Naive thymus-derived CD8-positive, alpha-beta T cell (primary cell): ENCODE results near the gene TMEM144. TPM values are rescaled to one million over a fixed set of nuclear protein-coding genes. Genes with fewer than 3 reads are reported as not detected.

ENCODE experiments used
- ATAC-seq, 2 donors: fragments of 150-1000 bp; cut with Tn5 transposase in 1 of 2; sonication (Bioruptor Pico), chemical (Tn5 transposase) in 1 of 2; 1 replicate in 1 of 2; 2 replicates in 1 of 2; pipeline ENCODE4 v1.10.0; 2021; ENCODE audit warnings: mild to moderate bottlenecking in 2 of 2, moderate library complexity in 2 of 2
- POLR2A ChIA-PET: fragments of 350-600 bp; sonication (Branson Sonifier 250); formaldehyde crosslinking; loops from one replicate; lab custom pipeline; 2021; ENCODE audit warnings: antibody characterized with exemption; lab: Charles Lee
- DNase-seq, 10 donors: peaks; one replicate each; pipeline versions ENCODE4 v3.0.0 to v3.0.0-alpha.2; 2020 to 2022
- H3K27ac Mint-ChIP-seq, 10 donors: one replicate each; pipeline ENCODE4 v1.8.0; 2020 to 2022; ENCODE audit warnings: mild to moderate bottlenecking in 10 of 10, mixed read lengths in 10 of 10, moderate library complexity in 4 of 10, inconsistent platforms in 1 of 10
- H3K27me3 Mint-ChIP-seq, 5 donors: one replicate each; pipeline ENCODE4 v1.8.0; 2021 to 2022; ENCODE audit warnings: mixed read lengths in 5 of 5
- H3K36me3 Mint-ChIP-seq, 3 donors: one replicate each; pipeline ENCODE4 v1.8.0; 2020 to 2022; ENCODE audit warnings: mixed read lengths in 3 of 3, mild to moderate bottlenecking in 2 of 3, inconsistent platforms in 1 of 3
- H3K4me1 Mint-ChIP-seq, 4 donors: one replicate each; pipeline ENCODE4 v1.8.0; 2021 to 2022; ENCODE audit warnings: mixed read lengths in 4 of 4
- H3K4me3 Mint-ChIP-seq, 10 donors: one replicate each; pipeline ENCODE4 v1.8.0; 2020 to 2022; ENCODE audit warnings: mild to moderate bottlenecking in 10 of 10, mixed read lengths in 10 of 10, moderate library complexity in 6 of 10, inconsistent platforms in 1 of 10
- H3K9me3 Mint-ChIP-seq, 9 donors: one replicate each; pipeline ENCODE4 v1.8.0; 2020 to 2022; ENCODE audit warnings: mixed read lengths in 9 of 9, mild to moderate bottlenecking in 3 of 9, inconsistent platforms in 1 of 9, moderate library complexity in 1 of 9
- polyA plus RNA-seq, 3 donors: library from polyadenylated mRNA; unstranded; fragments of 300-500 nt; fragmentation: Illumina TruSeq; gene quantifications; one replicate each; pipeline ENCODE4 v1.2.3, GENCODE V29; 2021
- total RNA-seq, 8 experiments: library from RNA in 2 of 8; stranded (reverse) in 2 of 8; gene quantifications; one replicate each; pipeline ENCODE4 v1.2.3 and lab custom pipeline; 2021 to 2026

Gene TMEM144
- total and polyA plus RNA-seq, 5 experiments from 2014 or later = not detected

DNA sequence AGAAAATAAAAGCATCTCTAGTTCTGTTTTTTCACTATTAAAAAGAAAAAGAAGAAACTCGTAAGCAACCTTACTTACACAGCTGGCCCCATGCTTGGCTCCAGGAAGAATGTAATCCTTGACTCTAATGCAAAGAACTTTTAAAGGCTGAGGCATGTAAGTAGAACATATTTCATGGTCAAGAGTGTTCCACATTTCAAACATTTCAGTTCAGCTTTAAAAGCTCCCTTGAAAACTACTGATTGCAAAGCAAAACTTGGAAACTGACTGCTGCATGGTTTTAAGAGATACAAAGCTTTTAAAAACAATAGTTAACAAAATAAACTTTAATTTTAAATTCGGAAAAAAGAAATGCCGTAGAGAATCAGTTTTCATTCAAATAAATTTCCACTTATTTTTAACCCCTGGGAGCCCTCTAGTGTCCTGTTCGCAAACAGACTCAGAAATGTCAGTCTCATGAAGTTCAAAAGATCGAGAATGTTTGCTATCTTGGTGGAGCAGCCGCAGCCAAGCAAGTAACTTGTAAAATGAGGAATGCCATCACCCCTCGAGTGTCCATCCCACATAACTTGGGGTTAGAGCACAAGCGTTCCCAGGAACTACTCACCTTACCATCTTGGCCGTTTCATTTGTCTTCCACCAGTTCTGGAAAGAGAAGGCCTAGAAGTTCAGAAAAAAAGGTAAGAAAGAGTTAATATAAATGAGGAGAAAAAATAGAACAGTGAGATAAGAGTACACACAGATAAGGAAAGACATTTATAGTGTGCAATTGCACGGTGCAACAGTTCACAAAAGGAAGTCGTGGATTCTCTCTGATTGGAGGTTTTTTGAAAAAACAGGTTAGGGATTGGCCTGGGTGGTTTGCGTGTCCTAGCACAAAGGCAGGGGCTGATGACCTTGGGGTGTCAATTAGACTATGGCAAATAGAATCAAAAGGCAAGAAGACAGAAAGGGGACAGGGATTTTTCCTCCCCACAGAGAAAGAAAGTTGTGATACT is 37.7 kb upstream of the TMEM144 start, which contains the start of gene GASK1B:
TSS of gene GASK1B (minus strand) at position 765 of the 998 bp plus-strand sequence. CDS start 1,650 bp downstream, outside the sequence.
- ATAC-seq (no peak), DNase-seq (no peak)
- no peaks in the 10 kb centered on the region for H3K9me3 Mint-ChIP-seq
- POLR2A ChIA-PET = no interaction called here
- no peak within 1 kb of the TSS for H3K27ac Mint-ChIP-seq
- H3K4me1 Mint-ChIP-seq = peaks cover 0 to 15% (median 5%) of the 10 kb centered on the region in 4 donors
- no peaks in the 10 kb centered on the region for H3K36me3 Mint-ChIP-seq
- peak within 1 kb of the TSS in 1 of 10 donors; percentile 66 for H3K4me3 Mint-ChIP-seq
- H3K27me3 Mint-ChIP-seq = peaks cover 18 to 79% (median 29%) of the 10 kb centered on the region in 5 donors

DNA sequence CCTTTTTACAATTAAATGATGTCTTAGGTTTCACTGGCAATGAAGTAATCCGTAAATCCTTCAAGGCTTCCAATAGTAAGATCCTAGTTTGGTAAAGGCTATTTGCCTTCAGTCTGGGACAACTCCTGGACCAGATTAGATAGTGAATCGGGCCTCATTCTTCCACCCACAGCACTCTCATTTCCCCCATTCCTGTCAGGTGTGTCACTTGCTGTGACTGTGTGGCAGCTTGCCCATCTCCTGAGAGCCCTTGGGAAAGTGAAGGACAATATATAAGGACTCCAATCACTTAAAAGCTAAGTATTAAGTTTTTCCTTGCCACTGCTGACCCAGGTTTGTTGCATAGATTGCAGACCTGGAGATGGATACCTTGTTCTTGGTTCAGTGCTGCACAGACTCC is 34.2 kb upstream of the TMEM144 start:
- Mint-ChIP-seq H3K4me1 (peaks cover 0 to 9% (median 5%) of the 10 kb centered on the region in 4 donors), H3K36me3 (no peaks in the 10 kb centered on the region), H3K27me3 (peaks cover 13 to 74% (median 20%) of the 10 kb centered on the region in 5 donors), H3K4me3 (no peak overlapping the region), H3K27ac (no peak overlapping the region), H3K9me3 (no peaks in the 10 kb centered on the region)
- DNase-seq (no peak), ATAC-seq (no peak)
- POLR2A ChIA-PET = no interaction called here

DNA sequence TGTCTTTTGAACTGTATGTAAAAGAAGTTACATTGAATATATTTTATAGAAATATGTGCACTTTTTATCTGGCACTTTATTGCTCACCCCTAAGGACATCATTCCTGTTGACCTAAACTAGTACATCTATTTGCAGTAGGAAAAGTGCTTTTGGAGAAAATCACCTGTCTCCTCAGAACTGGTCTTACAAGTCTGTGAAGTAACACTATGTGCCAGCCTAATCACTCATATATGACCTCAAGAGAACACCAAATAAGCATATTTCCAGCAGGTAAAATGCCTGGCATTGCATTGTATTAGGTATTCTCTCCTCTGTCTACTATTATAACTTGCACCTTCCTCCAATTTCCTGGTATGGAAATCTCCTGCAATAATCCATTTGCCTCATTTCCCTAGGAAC is 33.5 kb upstream of the TMEM144 start:
- peaks cover 13 to 71% (median 19%) of the 10 kb centered on the region in 5 donors for H3K27me3 Mint-ChIP-seq
- peaks cover 0 to 6% (median 4%) of the 10 kb centered on the region in 4 donors for H3K4me1 Mint-ChIP-seq
- DNase-seq (no peak), ATAC-seq (no peak)
- H3K36me3 Mint-ChIP-seq = no peaks in the 10 kb centered on the region
- POLR2A ChIA-PET = no interaction called here
- no peaks in the 10 kb centered on the region for H3K9me3 Mint-ChIP-seq
- no peak overlapping the region for H3K4me3 Mint-ChIP-seq
- no peak overlapping the region for H3K27ac Mint-ChIP-seq

DNA sequence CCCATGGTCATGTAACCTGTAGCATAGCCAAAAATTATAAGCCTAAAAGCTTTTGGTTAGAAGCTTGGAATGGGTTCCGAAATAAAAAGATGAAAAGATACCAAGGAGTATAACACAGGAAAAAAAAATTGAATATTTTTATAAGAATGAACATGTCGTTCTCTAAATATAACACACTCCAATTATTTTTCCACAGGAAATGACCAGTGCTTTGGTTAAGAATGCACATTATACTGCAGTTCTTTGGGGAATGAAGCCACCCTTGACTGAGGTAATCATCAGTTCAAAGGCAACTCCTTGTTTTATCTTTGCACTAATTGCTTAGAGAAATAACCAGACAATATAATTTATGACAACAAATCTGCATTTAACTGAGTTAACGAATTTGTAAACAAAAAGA is 30.8 kb upstream of the TMEM144 start:
- Mint-ChIP-seq H3K36me3 (no peaks in the 10 kb centered on the region), H3K4me3 (no peak overlapping the region), H3K27ac (no peak overlapping the region), H3K9me3 (peaks cover 0 to 2% (median 0%) of the 10 kb centered on the region in 9 donors), H3K27me3 (peaks cover 7 to 44% (median 15%) of the 10 kb centered on the region in 5 donors), H3K4me1 (no peaks in the 10 kb centered on the region)
- DNase-seq (no peak), ATAC-seq (no peak)
- POLR2A ChIA-PET = no interaction called here

DNA sequence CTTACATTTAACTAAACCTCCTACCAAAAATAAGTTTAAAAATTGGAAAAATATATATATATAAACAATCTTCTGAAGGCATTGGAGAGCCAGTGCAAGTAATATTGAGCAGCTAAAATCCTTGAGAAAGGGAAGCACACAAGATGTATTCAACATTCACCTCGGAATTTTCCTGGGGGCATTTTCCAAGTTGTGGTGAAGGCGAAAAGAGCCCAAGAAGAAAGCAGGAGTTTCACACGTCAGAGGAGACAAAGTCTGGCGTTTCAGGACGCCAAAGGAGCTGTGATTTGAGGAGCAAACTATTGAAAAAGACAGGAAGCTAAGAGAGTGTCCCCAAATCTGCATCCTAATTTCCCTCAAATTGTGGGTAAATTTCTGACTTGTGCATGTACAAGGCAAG is 28.4 kb upstream of the TMEM144 start:
- Mint-ChIP-seq H3K27me3 (peaks cover 2 to 23% (median 13%) of the 10 kb centered on the region in 5 donors), H3K9me3 (peaks cover 0 to 2% (median 0%) of the 10 kb centered on the region in 9 donors), H3K4me3 (no peak overlapping the region), H3K27ac (no peak overlapping the region), H3K4me1 (no peaks in the 10 kb centered on the region), H3K36me3 (no peaks in the 10 kb centered on the region)
- DNase-seq = no peak
- no peak for ATAC-seq
- POLR2A ChIA-PET = no interaction called here

DNA sequence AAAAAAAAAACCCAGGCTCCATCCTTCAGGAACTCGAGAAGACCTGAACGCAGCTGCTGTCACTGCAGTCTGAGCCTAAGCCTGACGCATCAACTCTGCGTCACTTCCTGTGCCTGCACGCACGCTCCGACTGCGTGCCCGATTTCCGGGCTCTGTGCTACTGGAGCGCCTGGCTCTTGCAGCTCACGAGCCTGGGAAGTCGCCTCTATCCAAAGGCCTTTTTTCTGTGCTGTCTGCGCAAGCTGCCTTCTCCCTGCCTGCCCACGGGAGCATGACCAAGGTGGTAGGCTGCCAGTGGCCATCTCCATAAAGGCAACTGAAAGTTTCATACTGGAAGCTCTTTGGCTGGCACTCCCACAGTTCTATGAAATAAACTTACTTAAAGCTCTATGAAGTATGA is 27.6 kb upstream of the TMEM144 start:
- POLR2A ChIA-PET = no interaction called here
- H3K27ac Mint-ChIP-seq = no peak overlapping the region
- no peaks in the 10 kb centered on the region for H3K4me1 Mint-ChIP-seq
- ATAC-seq = no peak
- H3K36me3 Mint-ChIP-seq = no peaks in the 10 kb centered on the region
- H3K27me3 Mint-ChIP-seq = peaks cover 2 to 16% (median 12%) of the 10 kb centered on the region in 5 donors
- H3K9me3 Mint-ChIP-seq = peaks cover 0 to 2% (median 0%) of the 10 kb centered on the region in 9 donors
- H3K4me3 Mint-ChIP-seq = no peak overlapping the region
- DNase-seq = no peak

DNA sequence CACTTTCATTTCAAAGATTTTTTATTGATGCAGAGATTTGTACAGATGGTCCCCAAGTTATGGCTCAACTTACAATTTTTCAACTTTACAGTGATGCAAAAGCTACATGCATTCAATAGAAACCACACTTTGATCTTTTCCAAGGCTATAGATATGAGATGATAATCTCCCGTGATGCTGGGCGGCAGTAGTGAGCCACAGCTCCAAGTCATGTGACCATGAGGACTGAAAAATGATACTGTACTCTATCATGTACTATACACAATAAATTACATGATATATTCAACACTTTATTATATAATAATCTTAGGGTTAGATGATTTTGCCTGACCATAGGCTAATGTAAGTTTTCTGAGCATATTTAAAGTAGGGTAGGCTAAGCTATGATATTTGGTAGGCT is 23.5 kb upstream of the TMEM144 start:
- Mint-ChIP-seq H3K36me3 (no peaks in the 10 kb centered on the region), H3K27ac (no peak overlapping the region), H3K4me3 (no peak overlapping the region), H3K4me1 (no peaks in the 10 kb centered on the region), H3K27me3 (peaks cover 0 to 2% (median 0%) of the 10 kb centered on the region in 5 donors), H3K9me3 (peaks cover 0 to 2% (median 0%) of the 10 kb centered on the region in 9 donors)
- POLR2A ChIA-PET = no interaction called here
- DNase-seq (no peak), ATAC-seq (no peak)

DNA sequence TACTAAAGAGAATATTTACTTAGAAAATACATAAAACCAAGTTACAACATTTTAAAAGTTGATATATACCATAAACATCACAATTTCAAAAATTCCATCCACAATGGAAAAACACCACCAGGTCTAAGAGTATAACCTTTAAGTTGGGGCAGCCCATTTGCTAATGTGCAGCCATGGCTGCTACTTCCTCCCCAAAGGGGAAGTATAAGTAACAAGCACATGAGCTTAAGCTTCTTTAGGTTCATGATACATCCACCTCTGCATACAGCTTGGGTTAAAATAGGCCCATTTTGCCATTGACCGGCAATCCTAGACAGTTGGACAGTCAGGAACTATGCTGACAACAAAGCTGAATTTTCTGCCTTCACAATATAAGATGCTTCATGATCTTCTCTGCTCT is 20.9 kb upstream of the TMEM144 start:
- Mint-ChIP-seq H3K4me1 (no peaks in the 10 kb centered on the region), H3K27ac (no peak overlapping the region), H3K36me3 (no peaks in the 10 kb centered on the region), H3K4me3 (no peak overlapping the region), H3K27me3 (peaks cover 0 to 8% (median 0%) of the 10 kb centered on the region in 5 donors), H3K9me3 (peaks cover 0 to 2% (median 0%) of the 10 kb centered on the region in 9 donors)
- no peak for DNase-seq
- ATAC-seq = no peak
- POLR2A ChIA-PET = no interaction called here

DNA sequence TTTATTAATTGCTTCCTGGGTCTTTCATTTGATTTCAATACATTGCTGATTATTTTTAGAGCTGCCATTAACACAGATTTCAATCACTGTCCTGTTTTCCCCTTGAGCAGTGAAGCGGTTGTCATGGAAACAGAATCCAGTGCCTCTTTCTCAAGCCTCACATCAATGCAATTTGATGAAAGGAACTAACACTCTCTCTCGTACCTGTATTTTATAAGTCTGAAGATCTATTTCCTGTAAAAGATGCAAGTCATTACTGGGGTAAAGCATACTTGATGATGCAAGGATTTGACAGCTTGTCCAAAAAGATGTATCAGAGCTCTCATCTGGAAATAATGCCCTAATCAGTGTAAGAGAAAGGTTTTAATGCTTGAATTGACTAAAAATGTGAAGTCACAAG is 19.6 kb upstream of the TMEM144 start:
- no peak for ATAC-seq
- POLR2A ChIA-PET = no interaction called here
- Mint-ChIP-seq H3K27me3 (peaks cover 0 to 11% (median 0%) of the 10 kb centered on the region in 5 donors), H3K4me1 (no peaks in the 10 kb centered on the region), H3K4me3 (no peak overlapping the region), H3K36me3 (no peaks in the 10 kb centered on the region), H3K27ac (no peak overlapping the region), H3K9me3 (peaks cover 0 to 2% (median 0%) of the 10 kb centered on the region in 9 donors)
- no peak for DNase-seq

DNA sequence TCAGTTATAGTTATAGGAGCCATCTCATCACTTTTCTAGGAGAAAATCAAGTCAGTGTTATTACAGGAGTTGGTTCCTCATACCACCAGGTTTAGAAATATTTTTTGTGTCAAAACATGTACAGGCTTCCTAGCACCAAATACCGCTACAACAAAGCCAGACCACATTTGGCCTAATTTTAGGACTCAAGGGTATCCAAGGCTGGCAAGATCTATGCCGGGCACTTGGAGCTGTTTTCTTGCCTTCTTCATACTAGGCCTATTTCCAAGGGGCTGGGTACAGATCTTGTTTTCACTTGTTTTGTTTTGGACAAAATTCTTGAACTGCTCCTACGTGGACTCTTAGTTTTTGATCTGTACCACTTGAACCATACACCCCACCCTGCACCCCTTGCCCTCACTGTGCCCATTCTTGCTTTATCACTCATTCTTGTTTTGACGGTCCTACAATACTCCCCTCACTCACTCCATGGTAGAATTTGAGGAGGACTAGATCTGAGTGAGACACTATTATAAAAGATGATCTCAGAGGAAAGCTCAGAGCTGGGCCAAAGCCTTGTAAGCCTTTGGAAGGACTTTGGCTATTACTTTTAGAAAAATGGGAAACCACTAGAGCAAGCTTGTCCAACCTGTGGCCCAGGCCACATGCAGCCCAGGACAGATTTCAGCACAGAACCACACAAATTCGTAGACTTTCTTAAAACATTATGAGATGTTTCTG is 17.7 kb upstream of the TMEM144 start:
- peaks cover 0 to 20% (median 4%) of the 10 kb centered on the region in 5 donors for H3K27me3 Mint-ChIP-seq
- no peak overlapping the region for H3K4me3 Mint-ChIP-seq
- DNase-seq (no peak), ATAC-seq (no peak)
- no peaks in the 10 kb centered on the region for H3K36me3 Mint-ChIP-seq
- no peaks in the 10 kb centered on the region for H3K4me1 Mint-ChIP-seq
- H3K27ac Mint-ChIP-seq = no peak overlapping the region
- POLR2A ChIA-PET = no interaction called here
- no peaks in the 10 kb centered on the region for H3K9me3 Mint-ChIP-seq

DNA sequence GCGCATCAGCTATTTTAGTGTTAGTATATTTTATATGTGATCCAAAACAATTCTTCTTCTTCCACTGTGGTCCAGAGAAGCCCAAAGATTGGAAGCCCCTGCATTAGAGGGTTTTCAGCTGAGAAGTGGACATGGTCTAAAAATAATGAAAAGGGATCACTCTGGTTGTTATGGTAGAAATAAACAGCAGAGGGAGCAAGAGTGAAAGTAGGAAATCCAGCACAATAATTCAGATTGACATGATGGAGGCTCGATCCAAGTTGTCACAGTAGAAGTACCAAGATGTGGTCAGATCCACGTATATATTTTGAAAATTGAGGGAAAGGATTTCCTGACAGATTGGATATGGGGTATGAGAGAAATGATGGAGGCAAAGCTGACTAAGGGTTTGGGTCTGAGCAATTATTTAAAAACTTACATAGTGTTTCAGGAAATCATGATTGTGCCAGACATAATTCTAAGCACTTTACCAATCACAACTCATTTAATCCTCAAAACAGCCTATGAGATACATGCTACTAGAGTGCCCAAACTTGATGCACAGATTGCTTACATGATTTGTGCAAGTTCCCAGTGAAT is 17.0 kb upstream of the TMEM144 start:
- POLR2A ChIA-PET = no interaction called here
- no peaks in the 10 kb centered on the region for H3K36me3 Mint-ChIP-seq
- H3K4me1 Mint-ChIP-seq = no peaks in the 10 kb centered on the region
- peak overlapping the region in 1 of 10 donors; percentile 40 for H3K4me3 Mint-ChIP-seq
- ATAC-seq = no peak
- no peak overlapping the region for H3K27ac Mint-ChIP-seq
- no peaks in the 10 kb centered on the region for H3K9me3 Mint-ChIP-seq
- no peak for DNase-seq
- H3K27me3 Mint-ChIP-seq = peaks cover 0 to 20% (median 4%) of the 10 kb centered on the region in 5 donors

DNA sequence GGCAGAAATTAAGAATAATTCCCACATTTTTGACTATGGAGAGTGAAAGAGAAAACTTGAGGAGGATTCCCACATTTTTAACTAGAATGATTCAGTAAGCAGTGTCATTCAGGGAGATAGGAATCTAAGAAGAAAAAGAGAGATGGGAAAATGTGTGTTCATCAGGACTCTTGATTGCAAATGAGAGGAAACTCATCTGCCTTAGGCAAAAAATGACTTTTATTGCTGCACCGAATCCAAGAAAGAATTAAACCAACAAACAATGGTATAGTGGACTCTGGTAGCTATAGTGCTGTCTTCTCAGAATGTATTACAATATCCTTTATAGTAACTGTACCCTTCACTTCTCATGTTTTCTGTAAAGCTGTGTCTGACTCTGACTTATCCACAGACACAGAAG is 15.0 kb upstream of the TMEM144 start:
- POLR2A ChIA-PET = no interaction called here
- H3K4me3 Mint-ChIP-seq = no peak overlapping the region
- no peaks in the 10 kb centered on the region for H3K4me1 Mint-ChIP-seq
- peaks cover 0 to 20% (median 4%) of the 10 kb centered on the region in 5 donors for H3K27me3 Mint-ChIP-seq
- H3K27ac Mint-ChIP-seq = no peak overlapping the region
- no peaks in the 10 kb centered on the region for H3K9me3 Mint-ChIP-seq
- ATAC-seq (no peak), DNase-seq (no peak)
- no peaks in the 10 kb centered on the region for H3K36me3 Mint-ChIP-seq
